Measurements from ENCODE around the gene PRDX1.

The PRDX1 gene

DNA sequence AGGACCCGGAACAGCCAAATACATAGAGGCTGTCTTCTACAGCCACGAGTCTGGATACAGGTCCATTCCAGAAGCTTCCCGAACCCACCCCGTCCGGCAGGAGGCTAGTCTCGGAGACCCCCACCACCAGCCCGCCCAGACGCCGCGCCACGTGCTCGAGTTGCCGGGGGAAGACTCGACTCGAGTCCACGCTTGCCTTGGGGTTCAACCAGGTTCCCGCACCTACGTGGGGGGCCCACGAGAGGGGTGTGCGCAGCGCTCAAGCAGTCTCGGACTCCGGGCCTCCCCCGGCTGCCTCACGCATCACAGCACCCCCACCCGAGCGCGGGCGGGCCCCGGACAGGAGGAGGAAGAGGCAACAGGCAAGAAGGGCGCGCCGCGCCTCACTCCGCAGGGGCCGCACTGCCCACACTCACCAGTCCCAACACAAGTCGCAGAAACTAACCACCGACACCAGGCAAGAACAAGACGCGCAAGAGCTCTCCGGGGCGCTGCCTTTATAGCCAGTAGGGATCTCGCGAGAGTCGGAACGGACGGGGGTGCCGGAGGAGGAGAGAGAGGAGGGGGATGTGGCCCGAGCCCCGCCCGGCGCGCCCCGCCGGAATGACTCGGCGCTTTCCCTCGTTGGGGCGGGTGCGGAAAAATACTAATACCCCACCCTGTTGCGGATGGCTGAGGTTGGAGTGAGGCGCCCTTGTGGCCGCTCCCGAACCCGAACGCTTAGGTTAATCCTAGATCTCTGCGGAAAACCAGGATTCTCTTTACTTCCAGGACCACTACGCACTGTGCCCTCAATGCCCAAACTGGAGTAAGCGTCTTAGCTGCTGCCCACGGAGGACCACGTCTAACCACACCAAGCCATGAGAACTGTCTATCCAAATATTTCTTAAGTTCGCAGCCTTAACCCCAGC is at the start of gene PRDX1:
Gene PRDX1 (minus strand): TSS at position 472 of the 911 bp plus-strand sequence. CDS start 2,841 bp downstream, outside the sequence.
- peak; percentile 98 for DNase-seq

- DNase-seq = no peak
Observed at GRCh38 chr1:45570631-45571030, 48.9 kb upstream of the PRDX1 start.

- peak; percentile 50 for DNase-seq
Observed at GRCh38 chr1:45569962-45570581, 48.4 kb upstream of the PRDX1 start.

DNA sequence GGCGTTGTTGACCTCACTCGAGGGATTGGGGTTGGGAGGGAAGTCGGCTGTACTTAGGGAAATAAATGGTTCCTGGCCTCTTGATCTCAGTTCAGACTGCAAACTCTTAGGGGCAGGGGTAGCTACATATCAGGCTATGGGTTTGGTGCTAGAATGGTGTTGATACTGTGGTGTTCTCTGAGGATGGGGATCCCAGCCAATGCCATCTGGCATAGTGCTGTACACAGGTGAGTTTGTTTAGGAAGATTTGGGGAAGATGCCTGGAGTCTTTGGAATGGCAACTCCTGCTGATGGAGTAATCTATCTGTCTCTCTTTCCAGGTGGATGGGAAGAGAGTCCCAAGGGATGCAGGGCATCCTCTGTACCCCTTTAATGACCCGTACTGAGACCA is 47.9 kb upstream of the PRDX1 start:
- no peak for DNase-seq

DNA sequence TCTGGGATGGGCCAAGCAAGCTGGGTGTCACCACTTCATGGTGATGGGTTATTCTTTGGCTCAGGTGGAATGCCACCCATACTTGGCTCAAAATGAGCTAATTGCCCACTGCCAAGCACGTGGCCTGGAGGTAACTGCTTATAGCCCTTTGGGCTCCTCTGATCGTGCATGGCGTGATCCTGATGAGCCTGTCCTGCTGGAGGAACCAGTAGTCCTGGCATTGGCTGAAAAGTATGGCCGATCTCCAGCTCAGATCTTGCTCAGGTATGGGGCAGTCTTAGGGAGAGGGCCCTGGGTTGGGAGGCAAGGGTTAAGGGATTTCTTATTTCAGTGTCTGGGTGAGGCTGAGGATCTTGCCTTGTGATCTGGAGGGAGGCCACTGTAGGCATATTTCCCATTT is 46.7 kb upstream of the PRDX1 start:
- no peak for DNase-seq

DNA sequence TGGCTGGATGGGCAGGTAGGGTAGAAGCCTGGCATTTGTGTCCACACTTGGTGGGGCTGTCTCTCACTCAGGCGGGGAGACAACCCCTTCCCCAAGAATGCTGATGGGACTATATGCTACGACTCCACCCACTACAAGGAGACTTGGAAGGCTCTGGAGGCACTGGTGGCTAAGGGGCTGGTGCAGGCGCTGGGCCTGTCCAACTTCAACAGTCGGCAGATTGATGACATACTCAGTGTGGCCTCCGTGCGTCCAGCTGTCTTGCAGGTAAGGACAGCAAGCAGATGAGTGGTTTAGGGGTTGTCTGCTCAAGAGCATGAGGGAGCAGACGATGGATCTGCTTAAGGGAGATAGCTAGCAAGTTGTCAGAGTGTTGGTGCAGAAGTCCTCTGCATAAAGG is 46.2 kb upstream of the PRDX1 start:
- no peak for DNase-seq

GRCh38 chr1:45566722-45567121 is 45.0 kb upstream of the PRDX1 start:
- DNase-seq = no peak

GRCh38 chr1:45563843-45564242 is 42.2 kb upstream of the PRDX1 start:
- no peak for DNase-seq

DNA sequence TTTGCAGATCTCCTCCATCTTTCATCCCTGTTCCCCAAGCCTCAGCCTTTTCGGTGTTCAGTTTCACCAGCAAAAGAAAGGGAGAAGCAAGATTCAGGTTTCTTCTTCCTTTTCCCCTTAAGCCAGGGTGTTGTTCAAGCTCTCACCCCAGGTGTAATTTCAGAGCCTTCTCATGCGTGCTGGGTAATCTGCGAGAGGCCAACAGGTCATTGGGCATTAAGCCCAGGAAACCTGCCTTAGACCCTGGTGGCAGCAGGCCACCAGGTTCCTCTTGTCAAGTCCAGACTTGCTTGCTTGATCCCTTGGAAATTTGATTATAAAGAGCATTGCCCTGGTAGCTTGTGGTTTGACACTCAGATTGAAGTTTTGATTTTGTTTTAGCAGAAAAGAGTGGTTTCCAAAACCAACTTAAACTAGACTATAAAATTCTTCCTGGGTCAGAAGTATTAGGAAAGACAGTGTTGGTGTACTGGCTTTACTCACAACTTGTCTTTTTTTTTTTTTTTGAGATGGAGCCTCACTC is 35.8 kb upstream of the PRDX1 start:
- no peak for DNase-seq

GRCh38 chr1:45554198-45554597 is 32.5 kb upstream of the PRDX1 start:
- DNase-seq = no peak

DNA sequence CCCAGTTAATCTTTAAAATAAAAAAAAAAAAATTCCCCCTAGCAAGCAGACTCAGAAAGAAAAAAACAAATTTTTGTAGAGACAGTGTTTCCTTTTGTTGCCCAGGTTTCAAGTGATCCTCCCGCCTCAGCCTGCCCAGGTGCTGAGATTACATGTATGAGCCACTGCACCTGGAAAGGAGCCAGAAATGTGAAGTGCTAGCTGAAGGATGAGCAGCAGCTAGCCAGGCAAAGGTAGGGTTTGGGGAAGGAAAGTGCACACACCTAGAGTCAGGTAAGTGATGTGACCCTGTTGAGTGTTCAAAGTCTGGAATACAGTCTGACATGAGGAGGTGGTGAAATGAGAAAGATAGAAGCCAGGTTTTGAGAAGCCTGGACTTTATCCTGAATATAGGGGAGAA is 30.6 kb upstream of the PRDX1 start:
- DNase-seq = no peak

GRCh38 chr1:45551684-45552083 is 30.0 kb upstream of the PRDX1 start:
- no peak for DNase-seq

GRCh38 chr1:45550401-45551351 is 29.0 kb upstream of the PRDX1 start, which contains the start of gene AKR1A1:
Gene AKR1A1, plus strand, starts transcription at chr1:45550826. Its CDS starts 10,969 bp downstream, at chr1:45561795.
- DNase-seq = peak; percentile 74

- no peak for DNase-seq
Observed at GRCh38 chr1:45545553-45546310, 24.0 kb upstream of the PRDX1 start.

DNA sequence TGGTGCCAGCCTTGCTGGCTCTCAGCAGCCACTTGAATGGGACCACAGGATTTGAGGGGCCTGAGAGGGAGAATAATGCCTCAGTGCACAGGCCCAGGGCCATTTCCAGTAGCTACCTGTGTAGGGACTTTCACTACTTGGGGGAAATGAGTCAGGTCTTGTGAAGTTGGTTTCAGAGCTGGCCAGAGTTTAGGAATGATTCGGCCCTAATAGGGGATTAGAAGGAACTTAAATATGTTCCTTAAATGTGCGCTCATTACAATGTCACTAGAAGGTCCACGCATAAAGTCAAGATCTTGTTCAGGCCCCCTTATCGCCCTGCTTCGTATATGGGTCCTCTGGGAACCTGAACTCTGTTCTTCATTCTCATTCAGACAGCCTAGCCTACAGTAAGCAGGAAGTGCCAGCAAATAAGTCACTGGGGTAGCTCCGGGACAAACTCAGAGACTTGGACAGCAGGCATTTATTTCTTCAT is 23.4 kb upstream of the PRDX1 start:
- no peak for DNase-seq

DNA sequence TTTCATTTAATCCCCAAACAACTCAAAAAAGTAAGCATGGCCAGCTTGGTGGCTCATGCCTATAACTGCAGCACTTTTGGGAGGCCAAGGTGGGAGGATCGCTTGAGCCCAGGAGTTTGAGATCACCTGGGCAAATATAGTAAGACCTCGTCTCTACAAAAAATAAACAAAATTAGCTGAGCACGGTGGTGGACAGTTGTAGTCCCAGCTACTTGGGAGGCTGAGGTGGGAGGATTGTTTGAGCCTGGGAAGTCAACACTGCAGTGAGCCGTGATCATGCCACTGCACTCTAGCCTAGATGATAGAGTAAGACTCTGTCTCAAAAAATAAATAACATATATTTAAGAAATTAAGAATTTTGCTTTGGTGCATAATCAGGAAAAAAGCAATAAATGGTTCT is 22.8 kb upstream of the PRDX1 start:
- DNase-seq = no peak

- DNase-seq = no peak
Observed at GRCh38 chr1:45543581-45544417, 22.1 kb upstream of the PRDX1 start.

- no peak for DNase-seq
Observed at GRCh38 chr1:45542591-45542990, 20.9 kb upstream of the PRDX1 start.

- DNase-seq = no peak
Observed at GRCh38 chr1:45541193-45541592, 19.5 kb upstream of the PRDX1 start.

DNA sequence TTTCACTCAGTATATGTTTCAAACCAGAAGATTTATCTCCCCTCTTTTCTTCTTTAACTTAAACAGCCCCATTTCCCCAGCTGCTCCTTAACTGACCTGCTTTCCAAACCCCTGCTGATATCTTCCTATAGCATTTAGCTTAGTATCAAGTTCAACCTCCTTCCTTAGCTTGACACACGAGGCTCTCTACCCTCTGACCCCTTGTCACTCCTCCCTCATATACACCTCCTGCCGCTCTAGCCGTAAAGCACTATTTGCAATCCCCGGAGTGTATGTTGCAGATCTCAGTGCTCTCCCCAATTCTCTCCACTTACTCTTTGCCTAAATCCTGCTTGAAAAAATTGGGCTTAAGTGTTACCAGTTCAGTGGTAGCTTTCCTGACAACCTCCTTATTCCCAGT is 15.2 kb upstream of the PRDX1 start:
- no peak for DNase-seq
